GM23338 (cell line): ENCODE data around the gene TJAP1. TPM values are rescaled to one million over a fixed set of nuclear protein-coding genes. Genes with fewer than 3 reads are reported as not detected.

Experiments used
- ATAC-seq: fragments of 200-7000 bp; cut with Tn5 transposase; 3 replicates; pipeline ENCODE4 v1.9.1; 2020
- DNase-seq: peaks from one replicate; pipeline ENCODE4 v3.0.0-alpha.2; 2015; ENCODE audit warnings: low spot score
- H2AFZ ChIP-seq: fragments of 200-600 bp; sonication (generic); 2 replicates; pipeline ENCODE4 v1.8.0; 2016; ENCODE audit warnings: antibody characterized with exemption, mild to moderate bottlenecking, moderate library complexity
- H3F3A ChIP-seq: fragments of 200-600 bp; sonication (generic); replicated peaks from 2 replicates; pipeline ENCODE4 v1.8.0; 2017; ENCODE audit warnings: antibody characterized with exemption, mixed run types, low read depth
- H3K27ac ChIP-seq: fragments of 200-600 bp; sonication (generic); 2 replicates; pipeline ENCODE4 v1.6.1; 2016; ENCODE audit warnings: low read depth
- H3K27me3 ChIP-seq: fragments of 200-600 bp; sonication (generic); 2 replicates; pipeline ENCODE4 v1.8.0; 2016; ENCODE audit warnings: mild to moderate bottlenecking, mixed run types, moderate library complexity; ENCODE audit not compliant: insufficient read depth
- H3K36me3 ChIP-seq: fragments of 200-600 bp; sonication (generic); 2 replicates; pipeline ENCODE4 v1.8.0; 2016; ENCODE audit warnings: mild to moderate bottlenecking; ENCODE audit not compliant: insufficient read depth
- H3K4me1 ChIP-seq: fragments of 200-600 bp; sonication (generic); 2 replicates; pipeline ENCODE4 v1.8.0; 2016; ENCODE audit warnings: mild to moderate bottlenecking, moderate library complexity; ENCODE audit not compliant: insufficient read depth
- H3K4me2 ChIP-seq: fragments of 200-600 bp; sonication (generic); 2 replicates; pipeline ENCODE4 v1.7.1; 2017; ENCODE audit warnings: mixed run types
- H3K4me3 ChIP-seq: fragments of 200-600 bp; sonication (generic); 2 replicates; pipeline ENCODE4 v1.6.1; 2016; ENCODE audit warnings: mixed run types
- H3K79me2 ChIP-seq: fragments of 200-600 bp; sonication (generic); replicated peaks from 2 replicates; pipeline ENCODE4 v1.8.0; 2017; ENCODE audit warnings: mild to moderate bottlenecking; ENCODE audit not compliant: insufficient read depth
- H3K9me2 ChIP-seq: fragments of 200-600 bp; sonication (generic); 2 replicates; pipeline ENCODE4 v1.8.0; 2017; ENCODE audit not compliant: insufficient read depth
- H4K20me1 ChIP-seq: fragments of 200-600 bp; sonication (generic); replicated peaks from 2 replicates; pipeline ENCODE4 v1.8.0; 2017; ENCODE audit warnings: mild to moderate bottlenecking; ENCODE audit not compliant: insufficient read depth
- H3K27ac Mint-ChIP-seq: 2 replicates; pipeline ENCODE4 v1.8.0; 2020; ENCODE audit warnings: inconsistent platforms, mild to moderate bottlenecking, moderate library complexity, mixed read lengths
- H3K27me3 Mint-ChIP-seq: 3 replicates; pipeline ENCODE4 v1.8.0; 2022; ENCODE audit warnings: low read depth, mild to moderate bottlenecking, moderate library complexity, mixed read lengths, inconsistent platforms; ENCODE audit not compliant: insufficient read depth, poor library complexity
- H3K36me3 Mint-ChIP-seq: 3 replicates; pipeline ENCODE4 v1.8.0; 2021; ENCODE audit warnings: low read depth, mild to moderate bottlenecking, inconsistent platforms, moderate library complexity, mixed read lengths
- H3K4me1 Mint-ChIP-seq: 3 replicates; pipeline ENCODE4 v1.8.0; 2020; ENCODE audit warnings: mild to moderate bottlenecking, inconsistent platforms, mixed read lengths
- H3K4me3 Mint-ChIP-seq: 3 replicates; pipeline ENCODE4 v1.8.0; 2021; ENCODE audit warnings: moderate library complexity, mild to moderate bottlenecking, inconsistent platforms, mixed read lengths
- H3K9me3 Mint-ChIP-seq: 3 replicates; pipeline ENCODE4 v1.8.0; 2020; ENCODE audit warnings: moderate library complexity, mild to moderate bottlenecking, inconsistent platforms, mixed read lengths
- CREB1 ChIP-seq: fragments of 250-450 bp; sonication (Bioruptor Pico); IDR thresholded peaks from 2 replicates; pipeline ENCODE4 v1.5.0; 2020; ENCODE audit warnings: low read depth, mild to moderate bottlenecking, moderate library complexity
- CTCF ChIP-seq, 2 experiments: fragments of 200-600 bp in 1 of 2; sonication (generic) in 1 of 2; conservative IDR thresholded peaks; 2 replicates each; pipeline versions ENCODE4 v1.5.1 to v1.6.1; 2016 to 2017; ENCODE audit warnings: antibody characterized with exemption in 2 of 2, low read depth in 2 of 2, mild to moderate bottlenecking in 2 of 2, moderate library complexity in 1 of 2
- EZH2 ChIP-seq: fragments of 200-600 bp; sonication (generic); IDR thresholded peaks from one replicate; pipeline ENCODE4 v1.8.0; 2017; ENCODE audit warnings: antibody characterized with exemption, mild to moderate bottlenecking, low read depth; ENCODE audit not compliant: unreplicated experiment
- EZH2phosphoT487 ChIP-seq: fragments of 200-600 bp; sonication (generic); IDR thresholded peaks from one replicate; pipeline ENCODE4 v1.8.1; 2018; ENCODE audit warnings: antibody characterized with exemption; ENCODE audit not compliant: unreplicated experiment
- JUNB ChIP-seq: IDR thresholded peaks from one replicate; pipeline ENCODE4 v1.6.1; 2016; ENCODE audit warnings: antibody characterized with exemption; ENCODE audit not compliant: unreplicated experiment
- NANOG ChIP-seq: IDR thresholded peaks from 2 replicates; pipeline ENCODE4 v1.6.1; 2016; ENCODE audit warnings: antibody characterized with exemption, borderline replicate concordance
- POLR2AphosphoS5 ChIP-seq: IDR thresholded peaks from 2 replicates; pipeline ENCODE4 v1.6.1; 2016; ENCODE audit warnings: antibody characterized with exemption, low read depth
- REST ChIP-seq: IDR thresholded peaks from one replicate; pipeline ENCODE4 v1.6.1; 2018; ENCODE audit warnings: antibody characterized with exemption; ENCODE audit not compliant: unreplicated experiment
- STAT1 ChIP-seq: IDR thresholded peaks from one replicate; pipeline ENCODE4 v1.6.1; 2016; ENCODE audit warnings: antibody characterized with exemption; ENCODE audit not compliant: unreplicated experiment
- ZNF331 ChIP-seq: fragments of 250-450 bp; sonication (Bioruptor Pico); IDR thresholded peaks from 2 replicates; pipeline ENCODE4 v1.5.0; 2020; ENCODE audit warnings: low read depth, mild to moderate bottlenecking, moderate library complexity
- ZNF462 ChIP-seq: fragments of 250-450 bp; sonication (Bioruptor Pico); IDR thresholded peaks from 2 replicates; pipeline ENCODE4 v1.5.0; 2020; ENCODE audit warnings: mild to moderate bottlenecking, moderate library complexity
- polyA plus RNA-seq: library from polyadenylated mRNA; unstranded; fragments of >200 nt; fragmentation: Nextera tagmentation; extraction: Ambion mirVana; gene quantifications from 2 replicates; pipeline ENCODE4 v1.2.1, GENCODE V29; 2016
- total RNA-seq: library from RNA; depleted of rRNA; stranded (reverse); fragments of >200 nt; shearing (Covaris generic); gene quantifications from 2 replicates; pipeline ENCODE4 v1.2.3, GENCODE V29; 2014

The TJAP1 gene
- total and polyA plus RNA-seq, 2 experiments from 2014 or later: 17.6 to 34.3 TPM

- TF ChIP-seq CTCF (conservative IDR thresholded peaks at IDR 0.05; ENCODE audit: low read depth in 2 of 2): no peak
Measured at GRCh38 chr6:43492673-43493072, 15.3 kb downstream of the TJAP1 start (continued).

DNA sequence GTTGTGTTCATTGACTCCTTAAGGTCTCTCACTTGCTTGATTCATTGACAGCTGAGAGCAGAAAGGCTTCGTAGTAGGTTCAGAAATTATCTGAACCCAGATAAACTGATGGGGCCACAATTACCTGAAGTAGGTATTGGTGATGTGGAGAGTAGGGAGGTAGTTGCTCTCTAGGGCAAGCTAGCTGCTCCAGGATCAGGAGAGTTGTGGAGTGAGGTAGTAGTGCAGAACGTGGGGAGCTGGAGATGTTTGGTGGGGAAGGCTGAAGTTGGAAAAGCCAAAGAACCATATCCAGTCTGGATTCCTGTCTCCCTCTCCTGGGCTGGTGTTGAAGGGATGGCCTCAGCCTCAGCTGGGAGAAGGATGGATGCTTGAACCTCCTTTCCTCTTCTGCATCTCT lies 15.9 kb downstream of the TJAP1 start:
- Histone ChIP-seq H3K27ac (no peak overlapping the region), H3K4me2 (no peak overlapping the region), H3K4me1 (peaks cover 16% of the 10 kb centered on the region), H3K36me3 (no peaks in the 10 kb centered on the region), H4K20me1 (peaks cover 16% of the 10 kb centered on the region), H3K79me2 (peaks cover 45% of the 10 kb centered on the region), H3K27me3 (no peaks in the 10 kb centered on the region), H2AFZ (no peak overlapping the region), H3K4me3 (no peak overlapping the region), H3K9me2 (no peaks in the 10 kb centered on the region), H3F3A (no peaks in the 10 kb centered on the region)
- H3K9me3 Mint-ChIP-seq: no peaks in the 10 kb centered on the region
- no peak overlapping the region; the same call in 1 of the 2 replicates for H3K27ac Mint-ChIP-seq
- no peak overlapping the region; the same call in 2 of the 3 replicates for H3K4me3 Mint-ChIP-seq
- TF ChIP-seq EZH2phosphoT487 (no peak), REST (no peak), NANOG (no peak), CREB1 (CRISPR knock-in tag) (no peak), STAT1 (no peak), EZH2 (no peak), POLR2AphosphoS5 (no peak), JUNB (no peak), ZNF331 (CRISPR knock-in tag) (no peak), CTCF (conservative IDR thresholded peaks at IDR 0.05; ENCODE audit: low read depth in 2 of 2) (no peak), ZNF462 (no peak)
- no peak for DNase-seq
- peaks cover 6% of the 10 kb centered on the region for H3K27me3 Mint-ChIP-seq
- peaks cover 7% of the 10 kb centered on the region for H3K36me3 Mint-ChIP-seq
- peaks cover 39% of the 10 kb centered on the region for H3K4me1 Mint-ChIP-seq
- ATAC-seq: no peak
